ENCODE results near the gene VWA3B.
"Not testable (repeated sequence)": the region's sequence is repeated elsewhere in the genome, so short reads cannot be mapped to it uniquely, and the experiment has no call there.

DNA sequence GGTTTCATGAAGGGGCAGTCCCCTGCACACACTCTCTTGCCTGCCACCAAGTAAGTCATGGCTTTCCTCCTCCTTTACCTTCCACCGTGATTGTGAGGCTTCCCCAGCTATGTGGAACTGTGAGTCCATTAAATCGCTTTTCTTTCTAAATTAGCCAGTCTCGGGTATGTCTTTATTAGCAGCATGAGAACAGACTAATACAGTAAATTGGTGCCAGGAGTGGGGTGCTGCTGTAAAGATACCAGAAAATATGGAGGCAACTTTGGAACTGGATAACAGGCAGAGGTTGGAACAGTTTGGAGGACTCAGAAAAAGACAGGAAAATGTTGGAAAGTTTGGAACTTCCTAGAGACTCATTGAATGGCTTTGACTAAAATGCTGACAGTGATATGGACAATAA is 233.2 kb downstream of the VWA3B start:
- TF ChIP-seq, protein P1, sequence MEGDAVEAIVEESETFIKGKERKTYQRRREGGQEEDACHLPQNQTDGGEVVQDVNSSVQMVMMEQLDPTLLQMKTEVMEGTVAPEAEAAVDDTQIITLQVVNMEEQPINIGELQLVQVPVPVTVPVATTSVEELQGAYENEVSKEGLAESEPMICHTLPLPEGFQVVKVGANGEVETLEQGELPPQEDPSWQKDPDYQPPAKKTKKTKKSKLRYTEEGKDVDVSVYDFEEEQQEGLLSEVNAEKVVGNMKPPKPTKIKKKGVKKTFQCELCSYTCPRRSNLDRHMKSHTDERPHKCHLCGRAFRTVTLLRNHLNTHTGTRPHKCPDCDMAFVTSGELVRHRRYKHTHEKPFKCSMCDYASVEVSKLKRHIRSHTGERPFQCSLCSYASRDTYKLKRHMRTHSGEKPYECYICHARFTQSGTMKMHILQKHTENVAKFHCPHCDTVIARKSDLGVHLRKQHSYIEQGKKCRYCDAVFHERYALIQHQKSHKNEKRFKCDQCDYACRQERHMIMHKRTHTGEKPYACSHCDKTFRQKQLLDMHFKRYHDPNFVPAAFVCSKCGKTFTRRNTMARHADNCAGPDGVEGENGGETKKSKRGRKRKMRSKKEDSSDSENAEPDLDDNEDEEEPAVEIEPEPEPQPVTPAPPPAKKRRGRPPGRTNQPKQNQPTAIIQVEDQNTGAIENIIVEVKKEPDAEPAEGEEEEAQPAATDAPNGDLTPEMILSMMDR (IDR thresholded peaks at IDR 0.05): not testable (repeated sequence)
- TF ChIP-seq POLR2A (IDR thresholded peaks at IDR 0.05): not testable (repeated sequence)
